Endodermal cell (in vitro differentiated cells): ENCODE measurements around the gene XAF1. TPM values are rescaled to one million over a fixed set of nuclear protein-coding genes. Genes with fewer than 3 reads are reported as not detected.
A peak's percentile ranks its signal among the peaks of the same experiment; 100 is the strongest.
"Not testable (repeated sequence)": the region's sequence is repeated elsewhere in the genome, so short reads cannot be mapped to it uniquely, and the experiment has no call there.

Experiments used
- DNase-seq: peaks from one replicate; pipeline ENCODE4 v3.0.0-alpha.2; 2017
- H3K27ac ChIP-seq: 2 replicates; pipeline ENCODE4 v1.5.1; 2013; ENCODE audit warnings: mild to moderate bottlenecking, low read depth, low read length, moderate library complexity
- H3K27me3 ChIP-seq: 2 replicates; pipeline ENCODE4 v1.6.1; 2013; ENCODE audit warnings: mild to moderate bottlenecking, low read length, moderate library complexity; ENCODE audit not compliant: insufficient read depth, control insufficient read depth, poor library complexity, severe bottlenecking
- H3K36me3 ChIP-seq: 2 replicates; pipeline ENCODE4 v1.7.0; 2013; ENCODE audit warnings: mild to moderate bottlenecking, low read length, moderate library complexity; ENCODE audit not compliant: control insufficient read depth, insufficient read depth
- H3K4me1 ChIP-seq: one replicate; pipeline ENCODE4 v1.7.0; 2013; ENCODE audit warnings: low read length; ENCODE audit not compliant: control insufficient read depth, insufficient read depth
- H3K4me3 ChIP-seq: 2 replicates; pipeline ENCODE4 v1.5.1; 2013; ENCODE audit warnings: mild to moderate bottlenecking, low read length, moderate library complexity
- H3K9ac ChIP-seq: 2 replicates; pipeline ENCODE4 v1.6.1; 2013; ENCODE audit warnings: mild to moderate bottlenecking, low read length, moderate library complexity; ENCODE audit not compliant: poor library complexity, severe bottlenecking; ENCODE audit errors: extremely low read depth
- H3K9me3 ChIP-seq: 2 replicates; pipeline ENCODE4 v1.6.1; 2013; ENCODE audit warnings: mild to moderate bottlenecking, low read length, moderate library complexity; ENCODE audit not compliant: control insufficient read depth
- H3K27ac Mint-ChIP-seq: 2 replicates; pipeline ENCODE4 v1.8.0; 2020; ENCODE audit warnings: mixed read lengths
- H3K27me3 Mint-ChIP-seq: 2 replicates; pipeline ENCODE4 v1.8.0; 2021; ENCODE audit warnings: mild to moderate bottlenecking, mixed read lengths; ENCODE audit not compliant: insufficient read depth
- H3K36me3 Mint-ChIP-seq: 2 replicates; pipeline ENCODE4 v1.8.0; 2020; ENCODE audit warnings: low read depth, mixed read lengths
- H3K4me1 Mint-ChIP-seq: 2 replicates; pipeline ENCODE4 v1.8.0; 2020; ENCODE audit warnings: mixed read lengths
- H3K4me3 Mint-ChIP-seq: 2 replicates; pipeline ENCODE4 v1.8.0; 2020; ENCODE audit warnings: mild to moderate bottlenecking, moderate library complexity, mixed read lengths
- H3K9me3 Mint-ChIP-seq: 2 replicates; pipeline ENCODE4 v1.8.0; 2020; ENCODE audit warnings: mild to moderate bottlenecking, mixed read lengths
- WGBS, 2 experiments: methylation state at CpG; one replicate each; pipeline versions ENCODE4 v1.1.5 to v1.1.7; 2013; ENCODE audit warnings: missing lambda C conversion rate in 2 of 2, mixed read lengths in 1 of 2; ENCODE audit not compliant: insufficient coverage in 1 of 2, insufficient read length in 1 of 2; 5-methylcytosine and 5-hydroxymethylcytosine counted together
- total RNA-seq, 2 donors: library from RNA; stranded (reverse); fragmentation: NEBNext Ultra II Directional in 1 of 2; extraction: Animal tissue kit (Norgen Biotek cat#: 25700) in 1 of 2; gene quantifications; 2 replicates in 1 of 2; 3 replicates in 1 of 2; pipeline ENCODE4 v1.2.1, GENCODE V29; 2021
- TF ChIP-seq, protein P1 (sequence below): fragments of 200-600 bp; sonication (generic); conservative IDR thresholded peaks from 2 replicates; pipeline ENCODE4 v1.5.0; 2021; ENCODE audit warnings: antibody characterized with exemption, mild to moderate bottlenecking

XAF1 gene
- total RNA-seq, 2 donors from 2014 or later: 0.35 TPM; not detected in 1

- Mint-ChIP-seq H3K4me3 (no peak overlapping the region), H3K9me3 (peaks cover 32% of the 10 kb centered on the region), H3K4me1 (no peaks in the 10 kb centered on the region), H3K27me3 (peaks cover 26% of the 10 kb centered on the region), H3K36me3 (no peaks in the 10 kb centered on the region), H3K27ac (no peak overlapping the region)
- DNase-seq: no peak
- WGBS, 2 experiments: 82 to 87% methylated on average over 8 to 9 of the region's 9 CpGs
- Histone ChIP-seq H3K4me3 (peak overlapping the region; percentile 35), H3K4me1 (no peaks in the 10 kb centered on the region), H3K27me3 (no peaks in the 10 kb centered on the region), H3K36me3 (no peaks in the 10 kb centered on the region), H3K27ac (no peak overlapping the region), H3K9ac (no peak overlapping the region), H3K9me3 (peaks cover 35% of the 10 kb centered on the region)
- TF ChIP-seq, protein P1, sequence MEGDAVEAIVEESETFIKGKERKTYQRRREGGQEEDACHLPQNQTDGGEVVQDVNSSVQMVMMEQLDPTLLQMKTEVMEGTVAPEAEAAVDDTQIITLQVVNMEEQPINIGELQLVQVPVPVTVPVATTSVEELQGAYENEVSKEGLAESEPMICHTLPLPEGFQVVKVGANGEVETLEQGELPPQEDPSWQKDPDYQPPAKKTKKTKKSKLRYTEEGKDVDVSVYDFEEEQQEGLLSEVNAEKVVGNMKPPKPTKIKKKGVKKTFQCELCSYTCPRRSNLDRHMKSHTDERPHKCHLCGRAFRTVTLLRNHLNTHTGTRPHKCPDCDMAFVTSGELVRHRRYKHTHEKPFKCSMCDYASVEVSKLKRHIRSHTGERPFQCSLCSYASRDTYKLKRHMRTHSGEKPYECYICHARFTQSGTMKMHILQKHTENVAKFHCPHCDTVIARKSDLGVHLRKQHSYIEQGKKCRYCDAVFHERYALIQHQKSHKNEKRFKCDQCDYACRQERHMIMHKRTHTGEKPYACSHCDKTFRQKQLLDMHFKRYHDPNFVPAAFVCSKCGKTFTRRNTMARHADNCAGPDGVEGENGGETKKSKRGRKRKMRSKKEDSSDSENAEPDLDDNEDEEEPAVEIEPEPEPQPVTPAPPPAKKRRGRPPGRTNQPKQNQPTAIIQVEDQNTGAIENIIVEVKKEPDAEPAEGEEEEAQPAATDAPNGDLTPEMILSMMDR: no peak
Observed at GRCh38 chr17:6812295-6812694, 56.4 kb downstream of the XAF1 start.

DNA sequence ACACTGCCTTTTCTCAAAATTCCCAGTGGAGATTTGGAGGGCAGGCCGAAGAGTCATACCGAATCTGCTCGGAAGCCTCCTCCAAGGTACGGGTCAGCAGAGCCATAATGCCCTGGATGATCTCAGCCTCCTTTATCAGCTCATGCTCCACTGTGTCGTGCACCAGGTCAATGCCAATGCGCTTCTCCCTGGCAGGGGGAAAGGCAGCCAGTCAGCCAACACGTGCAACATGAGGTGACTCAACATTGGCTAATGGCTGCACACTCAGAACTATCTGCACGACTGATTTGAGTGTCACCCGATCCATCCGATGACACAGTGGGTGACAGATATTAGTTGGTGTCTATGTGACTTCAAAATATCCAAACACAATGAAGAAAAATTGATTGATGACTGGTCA is 59.9 kb downstream of the XAF1 start:
- H3K4me3 ChIP-seq: no peak overlapping the region
- H3K9ac ChIP-seq: no peak overlapping the region
- Mint-ChIP-seq H3K36me3 (no peaks in the 10 kb centered on the region), H3K27ac (no peak overlapping the region), H3K27me3 (peaks cover 20% of the 10 kb centered on the region), H3K9me3 (peaks cover 12% of the 10 kb centered on the region), H3K4me1 (no peaks in the 10 kb centered on the region), H3K4me3 (no peak overlapping the region)
- no peak for DNase-seq
- TF ChIP-seq, protein P1: no peak
- no peaks in the 10 kb centered on the region for H3K36me3 ChIP-seq
- WGBS, 2 experiments: 88 to 89% methylated on average over 9 to 10 of the region's 10 CpGs
- no peak overlapping the region for H3K27ac ChIP-seq
- H3K9me3 ChIP-seq: peaks cover 32% of the 10 kb centered on the region
- peaks cover 6% of the 10 kb centered on the region for H3K27me3 ChIP-seq
- H3K4me1 ChIP-seq: no peaks in the 10 kb centered on the region

DNA sequence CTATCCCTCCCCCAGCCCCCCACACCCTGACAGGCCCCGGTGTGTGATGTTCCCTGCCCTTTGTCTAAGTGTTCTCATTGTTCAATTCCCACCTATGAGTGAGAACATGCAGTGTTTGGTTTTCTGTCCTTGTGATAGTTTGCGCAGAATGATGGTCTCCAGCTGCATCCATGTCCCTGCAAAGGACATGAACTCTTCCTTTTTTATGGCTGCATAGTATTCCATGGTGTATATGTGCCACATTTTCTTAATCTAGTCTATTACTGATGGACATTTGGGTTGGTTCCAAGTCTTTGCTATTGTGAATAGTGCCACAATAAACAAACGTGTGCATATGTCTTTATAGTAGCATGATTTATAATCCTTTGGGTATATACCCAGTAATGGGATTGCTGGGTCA is 60.5 kb downstream of the XAF1 start:
- H3K4me1 Mint-ChIP-seq, H3K4me1 ChIP-seq, H3K4me3 Mint-ChIP-seq, H3K27ac Mint-ChIP-seq, H3K36me3 Mint-ChIP-seq, H3K4me3 ChIP-seq, H3K27ac ChIP-seq, H3K36me3 ChIP-seq, H3K27me3 ChIP-seq, H3K9ac ChIP-seq, DNase-seq: not testable (repeated sequence)
- 83 to 95% methylated on average over 2 to 3 of the region's 3 CpGs for WGBS, 2 experiments
- peaks cover 33% of the 10 kb centered on the region for H3K9me3 ChIP-seq
- Mint-ChIP-seq H3K9me3 (peaks cover 14% of the 10 kb centered on the region), H3K27me3 (peaks cover 20% of the 10 kb centered on the region)

DNA sequence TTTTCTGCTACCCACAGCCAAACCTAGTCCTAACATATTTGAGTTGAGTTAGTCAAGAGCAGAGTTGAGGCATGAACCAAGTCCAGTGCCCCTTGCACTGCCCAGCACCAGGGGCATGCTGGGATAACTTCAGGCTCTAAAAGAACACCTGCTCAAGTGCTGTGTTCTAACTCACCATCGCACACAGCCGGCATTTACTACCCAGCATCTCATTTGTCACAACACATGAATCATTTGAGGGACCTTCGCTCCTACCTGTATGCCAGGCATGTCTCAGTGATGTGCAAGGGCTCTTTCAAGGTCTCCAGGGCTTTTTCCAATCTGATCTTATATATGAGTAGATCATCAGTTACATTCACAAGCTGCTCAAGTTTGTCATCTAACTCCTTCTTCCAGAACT is 63.1 kb downstream of the XAF1 start:
- Histone ChIP-seq H3K27me3 (peaks cover 6% of the 10 kb centered on the region), H3K9me3 (peaks cover 9% of the 10 kb centered on the region), H3K36me3 (no peaks in the 10 kb centered on the region), H3K4me3 (no peak overlapping the region), H3K4me1 (no peaks in the 10 kb centered on the region), H3K9ac (no peak overlapping the region), H3K27ac (no peak overlapping the region)
- WGBS, 2 experiments: 91 to 97% methylated on average over 3 of the region's 3 CpGs
- TF ChIP-seq, protein P1: no peak
- H3K36me3 Mint-ChIP-seq: no peaks in the 10 kb centered on the region
- no peak overlapping the region for H3K27ac Mint-ChIP-seq
- peaks cover 16% of the 10 kb centered on the region for H3K9me3 Mint-ChIP-seq
- H3K4me1 Mint-ChIP-seq: no peaks in the 10 kb centered on the region
- H3K4me3 Mint-ChIP-seq: no peak overlapping the region
- DNase-seq: no peak
- peaks cover 14% of the 10 kb centered on the region for H3K27me3 Mint-ChIP-seq
